Thyroid gland (tissue), 4 donors: Measurements from ENCODE around the gene EOLA2.
"Not testable (repeated sequence)": the region's sequence is repeated elsewhere in the genome, so short reads cannot be mapped to it uniquely, and the experiment has no call there.

Source experiments
- POLR2A ChIP-seq, 2 donors: fragments of 450-650 bp; IDR thresholded peaks; one replicate each; pipeline ENCODE4 v1.6.1; 2017; ENCODE audit warnings: antibody characterized with exemption in 2 of 2, mild to moderate bottlenecking in 2 of 2, moderate library complexity in 1 of 2
- TF ChIP-seq, protein P1 (sequence below), 6 experiments: fragments of 200-600 bp in 3 of 6; fragments of 450-650 bp in 3 of 6; sonication (generic) in 3 of 6; IDR thresholded peaks; one replicate each; pipeline ENCODE4 v1.5.1; 2016 to 2019; ENCODE audit warnings: antibody characterized with exemption in 6 of 6, mild to moderate bottlenecking in 2 of 6, inconsistent platforms in 1 of 6, moderate library complexity in 1 of 6

DNA sequence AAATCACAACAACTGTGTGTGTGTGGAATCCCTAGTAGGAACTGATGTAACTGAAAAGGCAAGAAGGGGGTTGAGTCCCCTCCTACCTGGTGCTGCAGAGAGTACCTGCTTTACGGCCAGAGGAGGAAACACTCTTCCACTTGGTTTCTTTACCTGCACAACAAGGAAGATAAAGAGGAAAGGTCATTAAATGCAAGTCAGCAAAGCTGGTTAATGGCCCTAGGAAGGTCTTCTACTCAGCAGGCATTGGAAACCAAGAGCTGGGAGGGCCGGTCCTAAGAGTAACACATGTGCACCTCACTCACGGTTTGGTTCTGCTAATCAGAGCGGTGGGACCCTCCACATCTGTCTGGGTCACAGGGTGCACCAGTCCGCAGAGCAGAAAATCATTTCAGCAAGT is 963 bp downstream of the EOLA2 start:
- TF ChIP-seq, protein P1, sequence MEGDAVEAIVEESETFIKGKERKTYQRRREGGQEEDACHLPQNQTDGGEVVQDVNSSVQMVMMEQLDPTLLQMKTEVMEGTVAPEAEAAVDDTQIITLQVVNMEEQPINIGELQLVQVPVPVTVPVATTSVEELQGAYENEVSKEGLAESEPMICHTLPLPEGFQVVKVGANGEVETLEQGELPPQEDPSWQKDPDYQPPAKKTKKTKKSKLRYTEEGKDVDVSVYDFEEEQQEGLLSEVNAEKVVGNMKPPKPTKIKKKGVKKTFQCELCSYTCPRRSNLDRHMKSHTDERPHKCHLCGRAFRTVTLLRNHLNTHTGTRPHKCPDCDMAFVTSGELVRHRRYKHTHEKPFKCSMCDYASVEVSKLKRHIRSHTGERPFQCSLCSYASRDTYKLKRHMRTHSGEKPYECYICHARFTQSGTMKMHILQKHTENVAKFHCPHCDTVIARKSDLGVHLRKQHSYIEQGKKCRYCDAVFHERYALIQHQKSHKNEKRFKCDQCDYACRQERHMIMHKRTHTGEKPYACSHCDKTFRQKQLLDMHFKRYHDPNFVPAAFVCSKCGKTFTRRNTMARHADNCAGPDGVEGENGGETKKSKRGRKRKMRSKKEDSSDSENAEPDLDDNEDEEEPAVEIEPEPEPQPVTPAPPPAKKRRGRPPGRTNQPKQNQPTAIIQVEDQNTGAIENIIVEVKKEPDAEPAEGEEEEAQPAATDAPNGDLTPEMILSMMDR (IDR thresholded peaks at IDR 0.05), result not testable (repeated sequence)
- not testable (repeated sequence) for TF ChIP-seq POLR2A (IDR thresholded peaks at IDR 0.05)
